ENCODE data around the gene TUBG1.
A peak's percentile ranks its signal among the peaks of the same experiment; 100 is the strongest.

Gene TUBG1

DNA sequence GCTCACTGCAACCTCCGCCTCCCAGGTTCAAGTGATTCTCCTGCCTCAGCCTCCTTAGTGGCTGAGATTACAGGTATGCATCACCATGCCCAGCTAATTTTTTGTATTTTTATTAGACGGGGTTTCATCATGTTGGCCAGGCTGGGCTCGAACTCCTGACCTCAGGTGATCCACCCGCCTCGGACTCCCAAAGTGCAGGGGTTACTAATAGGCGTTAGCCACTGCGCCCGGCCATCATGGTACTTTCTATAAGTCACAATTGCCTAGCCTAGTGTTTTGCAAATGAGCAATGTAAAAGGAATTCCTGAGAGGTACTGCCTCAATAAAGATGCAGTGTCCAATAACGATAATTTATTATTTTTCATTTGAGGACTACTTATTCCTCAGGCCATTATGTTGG, 18.1 kb upstream of the TUBG1 start:
- TF ChIP-seq, protein P1, sequence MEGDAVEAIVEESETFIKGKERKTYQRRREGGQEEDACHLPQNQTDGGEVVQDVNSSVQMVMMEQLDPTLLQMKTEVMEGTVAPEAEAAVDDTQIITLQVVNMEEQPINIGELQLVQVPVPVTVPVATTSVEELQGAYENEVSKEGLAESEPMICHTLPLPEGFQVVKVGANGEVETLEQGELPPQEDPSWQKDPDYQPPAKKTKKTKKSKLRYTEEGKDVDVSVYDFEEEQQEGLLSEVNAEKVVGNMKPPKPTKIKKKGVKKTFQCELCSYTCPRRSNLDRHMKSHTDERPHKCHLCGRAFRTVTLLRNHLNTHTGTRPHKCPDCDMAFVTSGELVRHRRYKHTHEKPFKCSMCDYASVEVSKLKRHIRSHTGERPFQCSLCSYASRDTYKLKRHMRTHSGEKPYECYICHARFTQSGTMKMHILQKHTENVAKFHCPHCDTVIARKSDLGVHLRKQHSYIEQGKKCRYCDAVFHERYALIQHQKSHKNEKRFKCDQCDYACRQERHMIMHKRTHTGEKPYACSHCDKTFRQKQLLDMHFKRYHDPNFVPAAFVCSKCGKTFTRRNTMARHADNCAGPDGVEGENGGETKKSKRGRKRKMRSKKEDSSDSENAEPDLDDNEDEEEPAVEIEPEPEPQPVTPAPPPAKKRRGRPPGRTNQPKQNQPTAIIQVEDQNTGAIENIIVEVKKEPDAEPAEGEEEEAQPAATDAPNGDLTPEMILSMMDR (IDR thresholded peaks at IDR 0.05), result no peak
- DNase-seq (ENCODE audit: low spot score), result no peak

DNA sequence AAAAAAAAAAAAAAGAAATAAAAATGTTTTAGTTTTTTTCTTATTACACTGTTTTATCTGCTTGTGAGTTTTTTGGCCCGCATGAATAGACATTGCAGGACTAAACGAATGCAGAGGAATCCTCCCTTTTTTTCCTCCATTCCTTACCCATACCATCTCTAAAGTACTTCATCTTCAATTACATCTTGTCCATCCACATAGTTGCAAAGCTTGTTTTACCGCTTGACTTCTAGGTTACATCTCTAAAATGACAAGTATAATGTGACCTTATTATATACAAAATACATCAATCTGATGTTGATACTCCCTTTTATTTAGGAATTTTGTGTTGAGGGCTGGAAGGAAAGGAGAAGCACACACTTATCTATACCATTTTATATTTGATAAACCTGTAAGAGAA, 13.1 kb upstream of the TUBG1 start:
- DNase-seq (ENCODE audit: low spot score), result no peak
- Histone ChIP-seq H3K27ac (no peak overlapping the region), H3K4me3 (no peak overlapping the region)
- TF ChIP-seq, protein P1 (IDR thresholded peaks at IDR 0.05), result no peak

More for the DNA sequence above, 18.1 kb upstream of the TUBG1 start:
- Histone ChIP-seq H3K27ac (no peak overlapping the region), H3K4me3 (no peak overlapping the region)

DNA sequence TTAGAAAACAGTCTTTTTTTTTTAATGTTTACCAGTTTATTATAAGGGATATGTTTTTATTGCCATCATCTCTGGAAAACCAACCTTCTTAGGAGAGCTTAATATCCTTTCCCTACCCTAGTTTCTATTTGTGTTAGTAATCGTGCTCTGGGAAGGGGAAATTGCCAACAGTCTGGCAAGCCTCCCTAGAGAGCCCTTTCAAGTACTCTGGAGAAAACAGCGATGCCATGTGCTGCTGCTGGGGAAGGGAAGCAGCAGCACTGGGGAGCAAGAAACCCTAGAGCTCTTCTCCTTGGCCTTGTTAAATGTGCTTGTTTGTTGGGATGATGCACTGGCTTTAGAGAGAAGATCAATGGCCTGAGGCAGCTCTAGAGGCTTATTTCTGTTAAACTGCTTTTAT, 10.6 kb upstream of the TUBG1 start:
- TF ChIP-seq, protein P1 (IDR thresholded peaks at IDR 0.05), result no peak
- no peak overlapping the region for H3K4me3 ChIP-seq
- no peak for DNase-seq (ENCODE audit: low spot score)
- no peak overlapping the region for H3K27ac ChIP-seq

DNA sequence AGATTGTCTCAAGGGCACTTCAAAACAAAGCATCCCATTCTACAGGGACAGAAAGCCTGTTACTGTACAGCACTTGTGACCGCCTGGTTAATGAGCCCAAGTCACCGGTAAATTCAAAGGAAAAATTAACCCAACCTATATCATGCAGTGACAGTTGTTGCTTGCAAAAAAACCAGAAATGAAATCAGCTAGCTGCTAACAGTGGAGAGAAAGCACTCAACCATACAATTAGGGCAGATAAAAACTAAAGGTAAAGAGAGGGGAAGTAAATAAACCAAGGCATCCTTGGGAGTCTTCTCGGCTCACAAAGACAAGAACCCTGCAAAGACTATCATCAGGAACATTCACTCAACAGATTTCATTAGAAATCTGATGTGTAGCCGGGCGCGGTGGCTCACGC, 6.2 kb upstream of the TUBG1 start:
- H3K27ac ChIP-seq, result no peak overlapping the region
- H3K4me3 ChIP-seq, result no peak overlapping the region
- TF ChIP-seq, protein P1 (IDR thresholded peaks at IDR 0.05), result no peak
- DNase-seq (ENCODE audit: low spot score), result no peak

DNA sequence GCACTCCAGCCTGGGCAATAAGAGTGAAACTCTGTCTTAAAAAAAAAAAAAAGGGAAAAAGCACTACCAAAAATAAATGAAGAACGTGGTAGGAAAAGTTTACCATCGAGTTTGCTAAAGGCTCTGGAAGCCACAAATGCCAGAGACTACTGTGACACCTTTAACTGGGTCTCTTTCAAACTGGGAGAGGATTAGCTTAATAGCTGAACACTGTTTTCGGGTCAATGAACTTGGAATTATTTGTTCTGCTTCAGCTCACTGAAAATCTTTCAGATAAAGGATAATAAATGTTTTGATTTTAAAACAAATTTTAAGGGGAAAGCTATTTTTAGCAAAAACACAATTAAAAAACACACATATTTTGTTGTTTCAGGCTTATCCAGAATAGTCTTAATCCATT, 1.7 kb upstream of the TUBG1 start:
- TF ChIP-seq, protein P1 (IDR thresholded peaks at IDR 0.05), result no peak
- peak overlapping the region; percentile 98 for H3K4me3 ChIP-seq
- no peak overlapping the region for H3K27ac ChIP-seq
- no peak for DNase-seq (ENCODE audit: low spot score)

DNA sequence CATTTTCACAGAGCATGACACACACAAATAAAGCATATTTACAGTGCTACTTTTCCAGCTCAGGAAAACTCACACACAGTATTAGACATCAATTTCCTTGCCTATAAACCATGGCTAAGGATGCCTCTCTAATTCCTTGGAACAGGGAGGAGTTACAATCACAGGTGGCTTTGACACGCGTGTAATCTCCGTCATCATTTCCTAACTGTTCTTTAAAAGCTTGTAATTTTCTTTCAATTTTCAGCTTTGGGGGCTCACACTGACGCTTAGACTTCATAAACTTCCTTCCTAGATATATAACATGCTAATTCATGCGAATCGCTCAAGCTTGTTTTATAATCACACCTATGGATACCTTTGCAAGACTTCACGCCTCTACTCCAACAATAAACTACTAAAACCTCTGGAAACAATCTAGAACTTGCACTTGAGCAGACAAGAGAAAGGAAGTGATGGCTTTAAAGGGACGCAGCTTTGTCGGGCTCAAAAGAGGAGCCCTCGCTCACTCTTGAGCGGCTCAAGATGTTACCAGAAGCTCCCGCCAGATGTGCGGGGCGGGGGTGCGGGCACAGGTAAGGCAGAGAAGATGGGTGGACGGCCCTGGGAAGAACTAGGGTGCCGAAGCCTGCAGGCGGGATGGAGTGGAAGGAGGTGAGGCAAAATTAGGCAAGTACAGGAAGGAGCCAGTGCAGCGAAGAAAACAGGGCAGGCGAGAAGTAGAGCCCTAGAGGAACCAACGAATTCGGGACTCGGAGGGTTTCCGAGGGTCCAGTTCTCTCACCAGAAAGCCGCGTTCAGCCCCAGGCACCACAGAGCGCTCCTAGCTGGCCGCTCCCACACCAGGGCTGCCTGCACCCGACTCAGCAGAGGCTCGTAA, 940 bp upstream of the TUBG1 start:
- DNase-seq (ENCODE audit: low spot score), result no peak
- H3K27ac ChIP-seq, result peak overlapping the region; percentile 81 to 98
- TF ChIP-seq, protein P1 (IDR thresholded peaks at IDR 0.05), result no peak
- peak overlapping the region; percentile 98 for H3K4me3 ChIP-seq

DNA sequence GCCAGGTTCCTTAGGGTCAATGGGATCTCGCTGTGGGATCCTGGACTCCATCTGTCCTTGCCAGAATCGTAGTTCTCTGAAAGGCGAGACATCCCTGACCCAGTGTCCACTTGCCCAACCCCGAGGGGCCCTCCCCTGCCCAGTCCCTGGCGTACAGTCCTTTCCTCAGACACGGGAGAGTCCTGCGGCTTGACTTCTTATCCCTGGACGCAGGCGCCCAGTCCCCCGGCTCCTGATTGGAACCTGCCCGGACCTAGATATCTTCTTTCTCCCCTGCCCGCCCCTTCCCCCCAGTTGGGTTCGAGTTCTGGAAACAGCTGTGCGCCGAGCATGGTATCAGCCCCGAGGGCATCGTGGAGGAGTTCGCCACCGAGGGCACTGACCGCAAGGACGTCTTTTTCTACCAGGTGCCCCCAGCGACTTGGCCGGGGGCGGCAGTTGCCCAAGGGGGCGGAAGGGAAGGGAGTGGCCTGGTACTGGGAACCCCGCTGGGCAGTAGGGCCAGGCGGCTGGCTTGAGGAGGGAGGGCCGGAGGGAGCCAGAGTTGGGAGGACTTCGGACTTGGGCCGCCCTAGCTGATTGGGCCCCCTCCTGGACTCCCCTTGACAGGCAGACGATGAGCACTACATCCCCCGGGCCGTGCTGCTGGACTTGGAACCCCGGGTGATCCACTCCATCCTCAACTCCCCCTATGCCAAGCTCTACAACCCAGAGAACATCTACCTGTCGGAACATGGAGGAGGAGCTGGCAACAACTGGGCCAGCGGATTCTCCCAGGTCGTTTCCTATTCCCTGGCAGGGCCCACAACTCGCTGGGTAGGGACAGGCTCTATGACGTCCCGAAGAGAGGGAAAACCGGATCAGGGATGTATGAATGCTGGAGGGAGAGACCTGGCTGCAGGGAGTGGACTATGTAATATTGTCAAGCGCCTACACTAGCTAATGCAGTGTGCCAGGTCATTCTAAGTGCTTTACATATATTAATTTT, 625 bp downstream of the TUBG1 start:
- DNase-seq (ENCODE audit: low spot score), result peak; percentile 86
- peak overlapping the region; percentile 55 to 88 for H3K27ac ChIP-seq
- peak overlapping the region; percentile 98 for H3K4me3 ChIP-seq
